ENCODE measurements around the gene KDM4B. TPM values are rescaled to one million over a fixed set of nuclear protein-coding genes. Genes with fewer than 3 reads are reported as not detected.

KDM4B gene
- total RNA-seq, 1 donor from 2014 or later = 46.0 TPM

GRCh38 chr19:5131506-5132205 is 162.7 kb downstream of the KDM4B start:
- H3K9me3 ChIP-seq = no peaks in the 10 kb centered on the region
- H3K27me3 ChIP-seq = no peaks in the 10 kb centered on the region
- TF ChIP-seq CTCF (IDR thresholded peaks at IDR 0.05) = no peak
- H3K27ac ChIP-seq = no peak overlapping the region
- H3K36me3 ChIP-seq = peaks cover 39 to 50% of the 10 kb centered on the region in 2 donors
- intact Hi-C loops (cut with DNase I) = no loop called here
- H3K4me3 ChIP-seq = no peak overlapping the region
- peaks cover 5 to 19% of the 10 kb centered on the region in 2 donors for H3K4me1 ChIP-seq
- DNase-seq (ENCODE audit: low spot score in 2 of 2) = no peak

DNA sequence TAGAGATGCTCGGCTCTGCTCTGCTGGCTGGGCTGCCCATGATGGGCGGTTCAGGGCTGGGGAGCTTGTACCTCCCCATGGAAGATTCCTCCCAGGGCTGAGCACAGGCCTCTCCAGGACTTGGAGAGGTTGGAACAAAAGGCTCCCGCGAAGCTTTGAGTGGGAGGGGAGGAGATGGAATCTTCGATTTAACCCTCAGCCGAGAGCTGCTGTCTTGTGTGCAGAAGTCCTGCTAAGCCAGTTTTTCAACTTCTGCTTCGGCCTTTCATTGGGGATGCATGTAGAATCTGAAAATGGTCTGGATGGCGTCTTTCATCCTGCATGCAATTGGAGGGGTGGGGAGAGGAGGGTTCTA is 163.3 kb downstream of the KDM4B start:
- no peaks in the 10 kb centered on the region for H3K27me3 ChIP-seq
- no peak overlapping the region for H3K27ac ChIP-seq
- no peaks in the 10 kb centered on the region for H3K9me3 ChIP-seq
- TF ChIP-seq CTCF (IDR thresholded peaks at IDR 0.05) = no peak
- H3K4me3 ChIP-seq = no peak overlapping the region
- peaks cover 5 to 19% of the 10 kb centered on the region in 2 donors for H3K4me1 ChIP-seq
- intact Hi-C loops (cut with DNase I) = no loop called here
- no peak for DNase-seq (ENCODE audit: low spot score in 2 of 2)
- peaks cover 42 to 55% of the 10 kb centered on the region in 2 donors for H3K36me3 ChIP-seq

- peaks cover 5 to 12% of the 10 kb centered on the region in 2 donors for H3K4me1 ChIP-seq
- no peaks in the 10 kb centered on the region for H3K27me3 ChIP-seq
- intact Hi-C loops (cut with DNase I) = no loop called here
- peaks cover 49 to 63% of the 10 kb centered on the region in 2 donors for H3K36me3 ChIP-seq
- no peaks in the 10 kb centered on the region for H3K9me3 ChIP-seq
- no peak overlapping the region for H3K27ac ChIP-seq
- no peak for DNase-seq (ENCODE audit: low spot score in 2 of 2)
- TF ChIP-seq CTCF (IDR thresholded peaks at IDR 0.05) = no peak
- H3K4me3 ChIP-seq = no peak overlapping the region
Observed at GRCh38 chr19:5132698-5133651, 164.1 kb downstream of the KDM4B start.

GRCh38 chr19:5133986-5134595 is 165.2 kb downstream of the KDM4B start:
- H3K4me3 ChIP-seq = no peak overlapping the region
- H3K27ac ChIP-seq = no peak overlapping the region
- DNase-seq (ENCODE audit: low spot score in 2 of 2) = no peak
- intact Hi-C loops (cut with DNase I) = no loop called here
- H3K4me1 ChIP-seq = peaks cover 0 to 1% of the 10 kb centered on the region in 2 donors
- TF ChIP-seq CTCF (IDR thresholded peaks at IDR 0.05) = no peak
- peaks cover 61 to 75% of the 10 kb centered on the region in 2 donors for H3K36me3 ChIP-seq
- no peaks in the 10 kb centered on the region for H3K27me3 ChIP-seq
- no peaks in the 10 kb centered on the region for H3K9me3 ChIP-seq

DNA sequence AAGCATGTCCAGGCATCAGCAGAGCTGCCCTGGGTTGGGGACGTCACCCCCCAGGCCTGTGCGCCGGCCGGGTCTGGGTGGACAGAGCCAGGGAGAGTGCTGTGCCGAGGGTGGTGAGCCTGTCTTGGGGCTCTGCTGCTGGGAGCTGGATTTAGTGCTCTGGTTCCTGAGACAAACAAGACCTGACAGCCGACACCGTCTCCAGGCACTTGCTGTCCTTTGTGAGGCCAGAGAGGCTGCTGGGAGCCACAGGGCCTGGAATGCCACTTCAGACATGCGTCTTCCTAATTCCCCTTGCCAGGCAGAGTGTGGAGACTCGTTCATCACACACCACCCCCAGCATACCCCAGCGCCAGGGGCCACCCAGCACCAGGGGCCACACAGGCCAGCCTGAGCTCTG is 165.8 kb downstream of the KDM4B start:
- Histone ChIP-seq H3K36me3 (peaks cover 63 to 81% of the 10 kb centered on the region in 2 donors), H3K4me1 (no peaks in the 10 kb centered on the region), H3K27me3 (no peaks in the 10 kb centered on the region), H3K27ac (no peak overlapping the region), H3K9me3 (no peaks in the 10 kb centered on the region), H3K4me3 (no peak overlapping the region)
- TF ChIP-seq CTCF (IDR thresholded peaks at IDR 0.05) = no peak
- intact Hi-C loops (cut with DNase I) = no loop called here
- DNase-seq (ENCODE audit: low spot score in 2 of 2) = no peak
